Measurements from ENCODE around the gene ANO2.

- TF ChIP-seq POLR2A (IDR thresholded peaks at IDR 0.05; ENCODE audit: extremely low read depth, insufficient read length) (no peak), MYC (IDR thresholded peaks at IDR 0.05; ENCODE audit: low read depth, low read length) (no peak), CTCF (IDR thresholded peaks at IDR 0.05; ENCODE audit: low read depth, low read length) (no peak), MAX (IDR thresholded peaks at IDR 0.05; ENCODE audit: low read depth, low read length) (no peak)
Observed at GRCh38 chr12:5525783-5526367, 419.2 kb downstream of the ANO2 start.

Data from NB4 (cell line).